ENCODE measurements around the gene SPESP1.

SPESP1 gene

GRCh38 chr15:68930268-68931022 lies at the start of gene SPESP1:
Gene SPESP1, plus strand, starts transcription at chr15:68930525. Its CDS starts 129 bp downstream, at chr15:68930654.
- no peak for DNase-seq (ENCODE audit: low read depth)
- H3K4me3 ChIP-seq (ENCODE audit: low read depth, low read length), result no peak within 1 kb of the TSS
- no peak for TF ChIP-seq CTCF (IDR thresholded peaks at IDR 0.05; ENCODE audit: low read depth, low read length, missing control alignments)

- no peak for DNase-seq (ENCODE audit: low read depth)
- H3K4me3 ChIP-seq (ENCODE audit: low read depth, low read length), result no peak overlapping the region
- no peak for TF ChIP-seq CTCF (IDR thresholded peaks at IDR 0.05; ENCODE audit: low read depth, low read length, missing control alignments)
Observed at GRCh38 chr15:68885070-68885469, 45.3 kb upstream of the SPESP1 start.

- no peak overlapping the region for H3K4me3 ChIP-seq (ENCODE audit: low read depth, low read length)
- no peak for DNase-seq (ENCODE audit: low read depth)
- no peak for TF ChIP-seq CTCF (IDR thresholded peaks at IDR 0.05; ENCODE audit: low read depth, low read length, missing control alignments)
Observed at GRCh38 chr15:68887120-68887519, 43.2 kb upstream of the SPESP1 start.

- no peak for TF ChIP-seq CTCF (IDR thresholded peaks at IDR 0.05; ENCODE audit: low read depth, low read length, missing control alignments)
- H3K4me3 ChIP-seq (ENCODE audit: low read depth, low read length), result no peak overlapping the region
- DNase-seq (ENCODE audit: low read depth), result no peak
Observed at GRCh38 chr15:68887819-68888218, 42.5 kb upstream of the SPESP1 start.

- TF ChIP-seq CTCF (IDR thresholded peaks at IDR 0.05; ENCODE audit: low read depth, low read length, missing control alignments), result no peak
- DNase-seq (ENCODE audit: low read depth), result no peak
- H3K4me3 ChIP-seq (ENCODE audit: low read depth, low read length), result no peak overlapping the region
Observed at GRCh38 chr15:68888419-68888818, 41.9 kb upstream of the SPESP1 start.

- TF ChIP-seq CTCF (IDR thresholded peaks at IDR 0.05; ENCODE audit: low read depth, low read length, missing control alignments), result no peak
- no peak overlapping the region for H3K4me3 ChIP-seq (ENCODE audit: low read depth, low read length)
- no peak for DNase-seq (ENCODE audit: low read depth)
Observed at GRCh38 chr15:68894208-68894607, 36.1 kb upstream of the SPESP1 start.

- no peak for DNase-seq (ENCODE audit: low read depth)
- TF ChIP-seq CTCF (IDR thresholded peaks at IDR 0.05; ENCODE audit: low read depth, low read length, missing control alignments), result no peak
- no peak overlapping the region for H3K4me3 ChIP-seq (ENCODE audit: low read depth, low read length)
Observed at GRCh38 chr15:68896178-68896577, 34.1 kb upstream of the SPESP1 start.
